ENCODE measurements around the gene DNAJC4. TPM values are rescaled to one million over a fixed set of nuclear protein-coding genes. Genes with fewer than 3 reads are reported as not detected.
A peak's percentile ranks its signal among the peaks of the same experiment; 100 is the strongest.

The DNAJC4 gene
- total and polyA plus RNA-seq, 2 of the 8 experiments (the other 6 are each of a cell fraction or from before 2014, with no cell fraction given): 14.6 to 31.0 TPM

GRCh38 chr11:64208086-64208795 is 22.1 kb upstream of the DNAJC4 start:
- CTCF ChIA-PET (ENCODE audit: partially characterized antibody): interaction anchor here (1.2 to 7.4 kb wide), 11 partner anchors 7 to 93 kb away, joined by 3 to 68 read pairs (median 15); partner anchors contain the start of genes DNAJC4, NUDT22, PLCB3 and TRPT1
- Histone ChIP-seq H3K23me2 (ENCODE audit: low read depth, low read length) (no peaks in the 10 kb centered on the region), H3K27ac (ENCODE audit: low read depth, low read length) (no peak overlapping the region)
- TF ChIP-seq YY1 (IDR thresholded peaks at IDR 0.05; ENCODE audit: low read depth, low read length): no peak
- TF ChIP-seq RXRA (IDR thresholded peaks at IDR 0.05; ENCODE audit: insufficient read depth, low read depth, low read length): no peak
- TF ChIP-seq JUN (IDR thresholded peaks at IDR 0.05; ENCODE audit: low read depth, low read length): no peak
- no peak for TF ChIP-seq SIRT6 (IDR thresholded peaks at IDR 0.05; ENCODE audit: low read length)
- no peak for TF ChIP-seq SP4 (IDR thresholded peaks at IDR 0.05; ENCODE audit: low read length)
- TF ChIP-seq HDAC2 (IDR thresholded peaks at IDR 0.05; ENCODE audit: borderline replicate concordance in 1 of 2, low read depth in 2 of 2, low read length in 2 of 2): no peak
- TF ChIP-seq ASH2L (IDR thresholded peaks at IDR 0.05; ENCODE audit: low read length): no peak
- no peak for TF ChIP-seq RFX5 (IDR thresholded peaks at IDR 0.05; ENCODE audit: borderline replicate concordance, low read depth, low read length)
- no peak for TF ChIP-seq SP2 (IDR thresholded peaks at IDR 0.05; ENCODE audit: low read length)
- no peak for TF ChIP-seq SP1 (IDR thresholded peaks at IDR 0.05; ENCODE audit: low read depth, low read length)
- TF ChIP-seq BACH1 (IDR thresholded peaks at IDR 0.05; ENCODE audit: low read length): no peak
- no peak for TF ChIP-seq CBX5 (IDR thresholded peaks at IDR 0.05; ENCODE audit: low read depth, low read length)
- TF ChIP-seq SIN3A (conservative IDR thresholded peaks at IDR 0.05 in 1 of 2, IDR thresholded peaks at IDR 0.05 in 1 of 2; ENCODE audit: low read depth in 1 of 2, low read length in 2 of 2): no peak

More at GRCh38 chr11:64208086-64208795, 22.1 kb upstream of the DNAJC4 start:
- DNase-seq (ENCODE audit: low read depth in 1 of 2, low spot score in 2 of 2): no peak
- Histone ChIP-seq H2BK15ac (ENCODE audit: low read length) (no peak overlapping the region), H4K91ac (replicated peaks; ENCODE audit: insufficient read length, low read length) (no peak overlapping the region), H3K36me3 (ENCODE audit: control insufficient read depth in 2 of 4, insufficient read depth in 4 of 4, low read length in 3 of 4) (peaks cover 17 to 32% (median 25%) of the 10 kb centered on the region in 4 experiments), H3K79me1 (ENCODE audit: low read depth, low read length) (no peaks in the 10 kb centered on the region), H3K4me3 (ENCODE audit: extremely low read depth in 1 of 4, insufficient read depth in 2 of 4, low read depth in 3 of 4, low read length in 4 of 4) (no peak overlapping the region), H4K5ac (ENCODE audit: insufficient read length, low read depth, low read length) (no peak overlapping the region), H3K9ac (replicated peaks in 1 of 4; ENCODE audit: extremely low read depth in 1 of 4, low read depth in 3 of 4, low read length in 3 of 4) (no peak overlapping the region), H3K18ac (ENCODE audit: extremely low read depth, low read length) (no peak overlapping the region), H3K9me3 (ENCODE audit: insufficient read depth in 2 of 2, low read depth in 1 of 2, low read length in 1 of 2) (no peaks in the 10 kb centered on the region), H2BK120ac (replicated peaks; ENCODE audit: low read depth, low read length) (no peak overlapping the region), H2AFZ (ENCODE audit: low read length) (no peak overlapping the region), H3K27me3 (replicated peaks in 1 of 4; ENCODE audit: control insufficient read depth in 3 of 4, extremely low read depth in 1 of 4, insufficient read depth in 3 of 4, low read length in 3 of 4) (no peaks in the 10 kb centered on the region; a peak in 1 of 7 replicates), H3K23ac (ENCODE audit: insufficient read length) (no peak overlapping the region), H3K56ac (replicated peaks; ENCODE audit: insufficient read length, low read depth, low read length) (no peak overlapping the region), H2BK5ac (ENCODE audit: low read depth, low read length) (no peak overlapping the region), H2AK5ac (ENCODE audit: low read depth, low read length) (no peak overlapping the region), H4K20me1 (replicated peaks in 1 of 2; ENCODE audit: control insufficient read depth in 1 of 2, insufficient read depth in 2 of 2, low read length in 2 of 2) (peaks cover 5 to 9% of the 10 kb centered on the region in 2 experiments), H2BK20ac (ENCODE audit: low read length) (no peak overlapping the region), H3K4ac (replicated peaks; ENCODE audit: insufficient read length, low read depth, low read length) (no peak overlapping the region), H3K14ac (ENCODE audit: insufficient read length) (no peak overlapping the region), H2BK12ac (ENCODE audit: low read depth, low read length) (no peak overlapping the region), H3K4me2 (ENCODE audit: insufficient read depth in 1 of 2, low read depth in 2 of 2, low read length in 2 of 2) (no peak overlapping the region), H4K8ac (ENCODE audit: extremely low read depth, insufficient read depth, low read length) (peak overlapping the region; percentile 71; the same call in 1 of the 2 replicates), H3K4me1 (replicated peaks in 1 of 4; ENCODE audit: control insufficient read depth in 3 of 4, insufficient read depth in 4 of 4, low read length in 3 of 4) (peaks cover 0 to 5% (median 0%) of the 10 kb centered on the region in 4 experiments; a peak in 3 of 7 replicates), H3K79me2 (ENCODE audit: control insufficient read depth in 1 of 2, insufficient read depth in 2 of 2, low read length in 2 of 2) (no peaks in the 10 kb centered on the region)
- 94% methylated on average over 19 of the region's 23 CpGs; no CpG with 5 or more reads in 1 of the 2 experiments for WGBS, 2 experiments (ENCODE audit: extremely low coverage in 1 of 2, insufficient coverage in 1 of 2, insufficient read length in 1 of 2, insufficient replicate concordance in 2 of 2, low coverage in 1 of 2, low lambda C conversion rate in 2 of 2, missing lambda C conversion rate in 1 of 2)
- no peak for FAIRE-seq
- POLR2A ChIA-PET (ENCODE audit: partially characterized antibody): interaction anchor here (0.5 to 18.4 kb wide), 9 partner anchors 12 to 96 kb away, joined by 3 to 253 read pairs (median 7); partner anchors contain the start of genes ESRRA, NUDT22, PLCB3 and PPP1R14B

Measured in H1 (cell line).